ENCODE measurements around the gene DRD4.
"Not testable (repeated sequence)": the region's sequence is repeated elsewhere in the genome, so short reads cannot be mapped to it uniquely, and the experiment has no call there.

DRD4 gene

GRCh38 chr11:679271-680207, 42.5 kb downstream of the DRD4 start:
- DNase-seq (ENCODE audit: low read depth) = no peak

- no peak for DNase-seq (ENCODE audit: low read depth)
Measured at GRCh38 chr11:680476-680875, 43.4 kb downstream of the DRD4 start.

- DNase-seq (ENCODE audit: low read depth) = no peak
Measured at GRCh38 chr11:680970-681369, 43.9 kb downstream of the DRD4 start.

GRCh38 chr11:686451-687243, 49.6 kb downstream of the DRD4 start:
- no peak for DNase-seq (ENCODE audit: low read depth)

GRCh38 chr11:687751-688150, 50.7 kb downstream of the DRD4 start:
- no peak for DNase-seq (ENCODE audit: low read depth)

- DNase-seq (ENCODE audit: low read depth) = no peak
Measured at GRCh38 chr11:688681-689080, 51.6 kb downstream of the DRD4 start.

- DNase-seq (ENCODE audit: low read depth) = no peak
Measured at GRCh38 chr11:689625-690024, 52.6 kb downstream of the DRD4 start.

- not testable (repeated sequence) for DNase-seq (ENCODE audit: low read depth)
Measured at GRCh38 chr11:690244-690643, 53.2 kb downstream of the DRD4 start.

Measured in stimulated activated CD8-positive, alpha-beta memory T cell treated with anti-CD3 and anti-CD28 coated beads, Interleukin-15, amount 100 ng/mL, for 1 hour (primary cell).